ENCODE results near the gene ADAP2.
"Not testable (repeated sequence)": the region's sequence is repeated elsewhere in the genome, so short reads cannot be mapped to it uniquely, and the experiment has no call there.

ADAP2 gene

GRCh38 chr17:30969989-30970830 is 48.5 kb downstream of the ADAP2 start:
- no peak for DNase-seq (ENCODE audit: low read depth)

- peak; percentile 50 for DNase-seq (ENCODE audit: low read depth)
These were observed 49.3 kb downstream of the ADAP2 start, which contains the start of gene RNF135 for GRCh38 chr17:30970831-30971567. Gene RNF135, plus strand, starts transcription at chr17:30971039. Its CDS starts 35 bp downstream, at chr17:30971074.

GRCh38 chr17:30975042-30975820 is 53.5 kb downstream of the ADAP2 start:
- no peak for DNase-seq (ENCODE audit: low read depth)

- DNase-seq (ENCODE audit: low read depth), result not testable (repeated sequence)
These were observed 58.2 kb downstream of the ADAP2 start for GRCh38 chr17:30979919-30980318.

- no peak for DNase-seq (ENCODE audit: low read depth)
These were observed 60.1 kb downstream of the ADAP2 start for GRCh38 chr17:30981531-30982519.

- no peak for DNase-seq (ENCODE audit: low read depth)
These were observed 61.1 kb downstream of the ADAP2 start for GRCh38 chr17:30982855-30983254.

- no peak for DNase-seq (ENCODE audit: low read depth)
These were observed 68.7 kb downstream of the ADAP2 start for GRCh38 chr17:30990458-30990857.

- DNase-seq (ENCODE audit: low read depth), result no peak
These were observed 70.8 kb downstream of the ADAP2 start for GRCh38 chr17:30992551-30992950.

- no peak for DNase-seq (ENCODE audit: low read depth)
These were observed 73.6 kb downstream of the ADAP2 start for GRCh38 chr17:30995347-30995746.

GRCh38 chr17:30996486-30996885 is 74.7 kb downstream of the ADAP2 start:
- DNase-seq (ENCODE audit: low read depth), result no peak

GRCh38 chr17:30997270-30997669 is 75.5 kb downstream of the ADAP2 start:
- no peak for DNase-seq (ENCODE audit: low read depth)

- DNase-seq (ENCODE audit: low read depth), result no peak
These were observed 76.1 kb downstream of the ADAP2 start for GRCh38 chr17:30997842-30998241.

GRCh38 chr17:31002047-31002446 is 80.3 kb downstream of the ADAP2 start:
- DNase-seq (ENCODE audit: low read depth), result no peak

GRCh38 chr17:31003225-31003866 is 81.6 kb downstream of the ADAP2 start:
- no peak for DNase-seq (ENCODE audit: low read depth)

- no peak for DNase-seq (ENCODE audit: low read depth)
These were observed 82.4 kb downstream of the ADAP2 start for GRCh38 chr17:31004160-31004559.

- DNase-seq (ENCODE audit: low read depth), result no peak
These were observed 86.1 kb downstream of the ADAP2 start for GRCh38 chr17:31007695-31008373.

GRCh38 chr17:31008374-31009041 is 86.8 kb downstream of the ADAP2 start:
- DNase-seq (ENCODE audit: low read depth), result no peak

All from HS-27A (cell line).